ENCODE results near the gene PHLDA2.

Gene PHLDA2

DNA sequence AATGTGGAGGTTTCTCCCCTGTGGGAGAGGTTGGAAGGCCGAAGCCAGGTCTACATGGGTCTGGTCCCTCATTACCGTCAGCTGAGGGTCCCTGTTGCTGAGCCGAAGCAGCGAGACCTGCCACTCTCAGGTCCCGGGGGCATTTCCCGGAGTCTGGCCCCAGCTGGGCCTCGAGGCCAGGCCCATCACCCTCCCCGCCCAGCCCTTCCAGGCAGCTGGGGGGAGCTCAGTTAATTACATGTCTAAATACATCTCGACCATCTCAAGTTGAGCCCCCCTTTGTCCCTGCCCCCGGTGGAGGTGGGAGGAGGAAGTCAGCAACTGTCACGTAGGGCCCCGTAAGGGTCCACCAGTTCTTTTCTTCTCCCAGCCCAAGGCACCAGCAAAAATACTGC, 47.2 kb downstream of the PHLDA2 start:
- no peak for DNase-seq (ENCODE audit: low read depth)

DNA sequence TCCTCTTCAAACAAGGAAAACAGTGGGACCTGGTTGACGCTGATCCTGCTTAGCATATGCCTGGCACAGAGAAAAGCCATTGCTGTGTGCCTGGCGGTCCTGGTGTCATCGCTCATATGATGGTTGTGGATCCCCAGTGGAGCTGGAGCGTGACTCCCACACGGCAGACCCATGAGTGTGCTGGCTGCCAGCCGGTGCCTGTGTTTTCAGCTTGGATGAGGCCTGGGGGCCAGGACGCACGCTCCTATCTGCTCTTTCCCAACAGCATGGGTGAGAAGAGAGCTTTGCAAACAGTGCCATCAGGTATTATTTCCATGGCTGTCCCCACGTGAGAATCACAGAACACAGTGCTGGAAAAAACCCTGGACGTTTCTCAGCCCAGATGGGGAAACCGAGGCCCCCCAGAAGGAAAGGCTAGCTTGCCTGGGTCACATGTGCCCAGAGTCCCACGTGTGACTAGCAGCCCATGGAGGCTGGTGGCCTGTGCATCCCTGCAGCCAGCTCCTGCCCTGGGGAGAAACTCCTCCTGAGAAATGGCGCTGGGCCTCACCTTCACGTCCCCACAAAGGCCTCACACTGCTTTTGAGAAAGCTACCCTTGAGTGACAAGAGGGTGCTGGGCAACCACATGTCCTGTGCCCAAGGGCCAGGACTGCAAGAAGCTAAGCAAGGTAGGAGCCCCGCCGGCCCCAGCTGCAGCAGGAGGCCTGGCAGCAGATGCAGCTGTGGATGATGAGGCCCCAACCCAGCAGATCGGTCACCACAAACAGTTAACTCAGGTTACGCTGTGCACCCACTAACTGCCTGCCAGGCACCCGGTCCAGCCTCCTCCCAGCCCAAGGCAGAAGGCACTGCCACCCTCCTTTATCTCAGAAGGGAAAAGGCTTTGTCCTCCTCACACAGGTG, 47.9 kb downstream of the PHLDA2 start:
- DNase-seq (ENCODE audit: low read depth), result no peak

DNA sequence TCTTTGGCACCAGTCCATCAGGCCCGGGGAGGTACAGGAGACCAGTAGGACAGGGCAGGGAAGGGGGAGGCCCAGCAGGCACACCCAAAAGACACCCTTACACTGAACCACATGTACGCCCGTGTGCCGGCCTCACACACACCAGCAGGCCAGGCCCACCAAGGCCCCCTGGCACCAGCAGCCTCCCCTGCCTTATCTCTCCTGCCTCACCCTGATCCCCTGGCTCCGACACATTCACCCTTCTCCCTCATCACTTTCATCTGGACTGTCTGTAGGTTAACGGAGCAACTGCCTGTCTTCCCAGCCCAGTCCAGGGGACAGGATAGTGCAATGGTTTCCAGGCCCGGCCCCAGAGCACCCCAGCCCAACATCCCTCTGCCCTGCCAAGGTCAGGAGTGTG, 48.6 kb downstream of the PHLDA2 start:
- DNase-seq (ENCODE audit: low read depth), result no peak

DNA sequence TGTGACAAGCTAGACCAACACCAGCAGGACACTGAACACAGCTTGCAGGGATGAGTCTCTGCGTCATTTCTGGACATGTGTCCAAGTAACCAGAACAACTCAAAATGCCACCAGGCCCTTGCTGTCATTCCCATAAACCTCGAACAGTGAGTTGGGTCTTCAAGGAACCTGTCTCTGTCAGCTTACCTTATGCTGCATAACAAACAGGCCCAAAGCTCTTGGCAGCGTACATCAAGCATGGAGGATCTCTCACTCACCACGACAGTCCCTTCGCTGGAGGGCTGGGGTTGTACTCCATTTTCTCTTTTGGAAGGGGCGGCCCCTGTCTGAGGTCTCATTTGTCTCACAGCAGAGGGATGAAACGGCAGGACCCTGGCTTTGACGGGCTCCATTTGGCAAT, 50.4 kb downstream of the PHLDA2 start:
- no peak for DNase-seq (ENCODE audit: low read depth)
